ENCODE measurements around the gene EPHA4.

GRCh38 chr2:221389904-221390303 is 182.2 kb downstream of the EPHA4 start:
- TF ChIP-seq CTCF (IDR thresholded peaks at IDR 0.05), result no peak
- no peak for TF ChIP-seq POLR2A (IDR thresholded peaks at IDR 0.05)
